HG02610 (cell line): ENCODE measurements around the gene BTG2.

Experiments used
- ATAC-seq: cut with Tn5 transposase; IDR thresholded peaks from one replicate; pipeline ENCODE4 v1.9.1; 2021; ENCODE audit warnings: mild to moderate bottlenecking, moderate library complexity; ENCODE audit not compliant: unreplicated experiment

The BTG2 gene

GRCh38 chr1:203338335-203339036 is 33.2 kb downstream of the BTG2 start:
- no peak for ATAC-seq

- no peak for ATAC-seq
Observed at GRCh38 chr1:203340112-203340790, 34.9 kb downstream of the BTG2 start.

GRCh38 chr1:203342192-203342940 is 37.0 kb downstream of the BTG2 start:
- ATAC-seq: no peak

GRCh38 chr1:203343956-203344754 is 38.8 kb downstream of the BTG2 start:
- ATAC-seq: no peak

- ATAC-seq: no peak
Observed at GRCh38 chr1:203346060-203346768, 40.9 kb downstream of the BTG2 start.

GRCh38 chr1:203346769-203347102 is 41.4 kb downstream of the BTG2 start:
- no peak for ATAC-seq

GRCh38 chr1:203349166-203349565 is 43.8 kb downstream of the BTG2 start:
- ATAC-seq: no peak

GRCh38 chr1:203349773-203350524 is 44.6 kb downstream of the BTG2 start:
- no peak for ATAC-seq

GRCh38 chr1:203351037-203351625 is 45.8 kb downstream of the BTG2 start, which contains the start of gene FMOD:
TSS of gene FMOD (minus strand) at chr1:203351122. CDS start at chr1:203348270, 2,852 bp downstream.
- no peak for ATAC-seq

- no peak for ATAC-seq
Observed at GRCh38 chr1:203353486-203353885, 48.2 kb downstream of the BTG2 start.

GRCh38 chr1:203354246-203354645 is 48.9 kb downstream of the BTG2 start:
- no peak for ATAC-seq

- no peak for ATAC-seq
Observed at GRCh38 chr1:203359010-203359571, 53.8 kb downstream of the BTG2 start.
